Measurements from ENCODE around the gene NRG3.

GRCh38 chr10:82757901-82758300, 882.9 kb downstream of the NRG3 start:
- TF ChIP-seq EZH2 (IDR thresholded peaks at IDR 0.05) (no peak), FOSL1 (IDR thresholded peaks at IDR 0.05; ENCODE audit: low read depth) (no peak), EGR1 (IDR thresholded peaks at IDR 0.05; ENCODE audit: low read depth) (no peak), CTCF (IDR thresholded peaks at IDR 0.05 in 2 of 3, conservative IDR thresholded peaks at IDR 0.05 in 1 of 3; ENCODE audit: borderline replicate concordance in 1 of 3, insufficient read depth in 1 of 3, low read depth in 2 of 3, low read length in 2 of 3) (no peak), EZH2phosphoT487 (IDR thresholded peaks at IDR 0.05; ENCODE audit: borderline replicate concordance) (no peak), POLR2A (IDR thresholded peaks at IDR 0.05; ENCODE audit: borderline replicate concordance, extremely low read depth, insufficient read depth, insufficient read length) (no peak)
